H9 (cell line): ENCODE measurements around the gene LYRM2. TPM values are rescaled to one million over a fixed set of nuclear protein-coding genes. Genes with fewer than 3 reads are reported as not detected.

Experiments
- DNase-seq: peaks from one replicate; pipeline ENCODE4 v3.0.0-alpha.2; 2017
- H2AFZ ChIP-seq: one replicate; pipeline ENCODE4 v1.6.1; 2013; ENCODE audit warnings: mild to moderate bottlenecking, low read length, control low read depth, moderate library complexity
- H2AK5ac ChIP-seq: 2 replicates; pipeline ENCODE4 v1.6.1; 2013; ENCODE audit warnings: low read length, control low read depth, mixed read lengths; ENCODE audit not compliant: insufficient read length
- H2BK120ac ChIP-seq: one replicate; pipeline ENCODE4 v1.6.1; 2013; ENCODE audit warnings: low read depth, mild to moderate bottlenecking, low read length, control low read depth, inconsistent platforms; ENCODE audit not compliant: poor library complexity, severe bottlenecking
- H2BK12ac ChIP-seq: 2 replicates; pipeline ENCODE4 v1.6.1; 2013; ENCODE audit warnings: low read length, control low read depth, mixed read lengths, low read depth; ENCODE audit not compliant: insufficient read length
- H2BK15ac ChIP-seq: 2 replicates; pipeline ENCODE4 v1.6.1; 2013; ENCODE audit warnings: low read depth, low read length, control low read depth
- H2BK20ac ChIP-seq: one replicate; pipeline ENCODE4 v1.6.1; 2013; ENCODE audit warnings: low read depth, mild to moderate bottlenecking, low read length, control low read depth, inconsistent platforms; ENCODE audit not compliant: poor library complexity, severe bottlenecking
- H2BK5ac ChIP-seq: 2 replicates; pipeline ENCODE4 v1.6.1; 2013; ENCODE audit warnings: low read length, control low read depth, mixed read lengths; ENCODE audit not compliant: insufficient read length
- H3K14ac ChIP-seq: 2 replicates; pipeline ENCODE4 v1.6.1; 2013; ENCODE audit warnings: low read length, control low read depth; ENCODE audit not compliant: insufficient read depth
- H3K18ac ChIP-seq: 2 replicates; pipeline ENCODE4 v1.6.1; 2013; ENCODE audit warnings: low read depth, mild to moderate bottlenecking, mixed read lengths, low read length, control low read depth; ENCODE audit not compliant: insufficient read length
- H3K23ac ChIP-seq: 2 replicates; pipeline ENCODE4 v1.6.1; 2013; ENCODE audit warnings: low read length, control low read depth, mixed read lengths, low read depth; ENCODE audit not compliant: insufficient read length
- H3K23me2 ChIP-seq: 2 replicates; pipeline ENCODE4 v1.6.1; 2013; ENCODE audit warnings: low read depth, mild to moderate bottlenecking, mixed read lengths, low read length, control low read depth; ENCODE audit not compliant: insufficient read length, poor library complexity, severe bottlenecking
- H3K27ac ChIP-seq: 2 replicates; pipeline ENCODE4 v1.5.1; 2013; ENCODE audit warnings: low read length, control low read depth, mixed read lengths, low read depth; ENCODE audit not compliant: insufficient read length
- H3K27me3 ChIP-seq: 2 replicates; pipeline ENCODE4 v1.6.1; 2013; ENCODE audit warnings: low read length, control low read depth, inconsistent platforms; ENCODE audit not compliant: insufficient read depth
- H3K4ac ChIP-seq: 2 replicates; pipeline ENCODE4 v1.6.1; 2013; ENCODE audit warnings: low read depth, mild to moderate bottlenecking, control low read depth, inconsistent platforms, low read length, moderate library complexity
- H3K4me1 ChIP-seq: 2 replicates; pipeline ENCODE4 v1.6.1; 2013; ENCODE audit warnings: low read length, control low read depth, inconsistent platforms; ENCODE audit not compliant: insufficient read depth
- H3K4me2 ChIP-seq: 2 replicates; pipeline ENCODE4 v1.6.1; 2013; ENCODE audit warnings: low read length, control low read depth, mixed read lengths; ENCODE audit not compliant: insufficient read length, insufficient read depth
- H3K56ac ChIP-seq: 2 replicates; pipeline ENCODE4 v1.6.1; 2013; ENCODE audit warnings: low read depth, mild to moderate bottlenecking, mixed read lengths, low read length, control low read depth; ENCODE audit not compliant: insufficient read length
- H3K79me1 ChIP-seq: 2 replicates; pipeline ENCODE4 v1.6.1; 2013; ENCODE audit warnings: low read depth, mild to moderate bottlenecking, moderate library complexity, low read length, control low read depth, inconsistent platforms; ENCODE audit not compliant: insufficient read depth, poor library complexity, severe bottlenecking
- H3K79me2 ChIP-seq: 2 replicates; pipeline ENCODE4 v1.6.1; 2013; ENCODE audit warnings: low read length, control low read depth, inconsistent platforms; ENCODE audit not compliant: insufficient read depth
- H3K9ac ChIP-seq: 2 replicates; pipeline ENCODE4 v1.6.1; 2013; ENCODE audit warnings: low read length, control low read depth, mixed read lengths; ENCODE audit not compliant: insufficient read length; ENCODE audit errors: extremely low read depth
- H3K9me3 ChIP-seq: one replicate; pipeline ENCODE4 v1.6.1; 2013; ENCODE audit warnings: low read depth, low read length, inconsistent platforms; ENCODE audit not compliant: control insufficient read depth
- H3T11ph ChIP-seq: one replicate; pipeline ENCODE4 v1.6.1; 2013; ENCODE audit warnings: mild to moderate bottlenecking, low read length, control low read depth, inconsistent platforms
- H4K20me1 ChIP-seq: one replicate; pipeline ENCODE4 v1.6.1; 2013; ENCODE audit not compliant: control insufficient read depth, insufficient read length, insufficient read depth
- H4K5ac ChIP-seq: 2 replicates; pipeline ENCODE4 v1.6.1; 2013; ENCODE audit warnings: low read depth, mild to moderate bottlenecking, mixed read lengths, low read length, control low read depth; ENCODE audit not compliant: insufficient read length
- H4K8ac ChIP-seq: replicated peaks from 2 replicates; pipeline ENCODE4 v1.6.1; 2013; ENCODE audit warnings: low read length, control low read depth, mixed read lengths, low read depth; ENCODE audit not compliant: insufficient read length
- H4K91ac ChIP-seq: 2 replicates; pipeline ENCODE4 v1.6.1; 2013; ENCODE audit warnings: low read depth, mild to moderate bottlenecking, moderate library complexity, mixed read lengths, low read length, control low read depth; ENCODE audit not compliant: insufficient read length
- H3K27ac Mint-ChIP-seq, 3 experiments: 2 replicates in 2 of 3; 3 replicates in 1 of 3; pipeline ENCODE4 v1.8.0; 2020 to 2021; ENCODE audit warnings: mixed read lengths in 3 of 3, mild to moderate bottlenecking in 1 of 3, moderate library complexity in 1 of 3
- H3K27me3 Mint-ChIP-seq: 2 replicates; pipeline ENCODE4 v1.8.0; 2021; ENCODE audit warnings: low read depth, mild to moderate bottlenecking, moderate library complexity, mixed read lengths
- H3K36me3 Mint-ChIP-seq, 3 experiments: 2 replicates in 2 of 3; 3 replicates in 1 of 3; pipeline ENCODE4 v1.8.0; 2020 to 2021; ENCODE audit warnings: low read depth in 3 of 3, mixed read lengths in 3 of 3; ENCODE audit not compliant: insufficient read depth in 1 of 3
- H3K4me1 Mint-ChIP-seq, 2 experiments: 2 replicates each; pipeline ENCODE4 v1.8.0; 2020; ENCODE audit warnings: mixed read lengths in 2 of 2
- H3K4me3 Mint-ChIP-seq, 2 experiments: 2 replicates in 1 of 2; 3 replicates in 1 of 2; pipeline ENCODE4 v1.8.0; 2020 to 2021; ENCODE audit warnings: mild to moderate bottlenecking in 2 of 2, mixed read lengths in 2 of 2, moderate library complexity in 1 of 2
- H3K9me3 Mint-ChIP-seq, 2 experiments: 2 replicates in 1 of 2; 3 replicates in 1 of 2; pipeline ENCODE4 v1.8.0; 2020; ENCODE audit warnings: mild to moderate bottlenecking in 2 of 2, mixed read lengths in 2 of 2, moderate library complexity in 1 of 2
- WGBS: extraction: QIAGEN DNeasy Blood & Tissue Kit; methylation state at CpG from one replicate; pipeline ENCODE4 v1.1.7; 2013; ENCODE audit warnings: missing lambda C conversion rate, low lambda C conversion rate, mixed read lengths; ENCODE audit not compliant: insufficient read length; ENCODE audit errors: extremely low coverage; 5-methylcytosine and 5-hydroxymethylcytosine counted together
- total RNA-seq: library from RNA; stranded (reverse); gene quantifications from 2 replicates; pipeline ENCODE4 v1.2.1, GENCODE V29; 2021
- TF ChIP-seq, protein P1 (sequence below): fragments of 200-600 bp; sonication (generic); conservative IDR thresholded peaks from 3 replicates; pipeline ENCODE4 v1.8.0; 2021; ENCODE audit warnings: antibody characterized with exemption, mild to moderate bottlenecking

Gene LYRM2
- total RNA-seq, 1 experiment from 2014 or later: 29.8 TPM

DNA sequence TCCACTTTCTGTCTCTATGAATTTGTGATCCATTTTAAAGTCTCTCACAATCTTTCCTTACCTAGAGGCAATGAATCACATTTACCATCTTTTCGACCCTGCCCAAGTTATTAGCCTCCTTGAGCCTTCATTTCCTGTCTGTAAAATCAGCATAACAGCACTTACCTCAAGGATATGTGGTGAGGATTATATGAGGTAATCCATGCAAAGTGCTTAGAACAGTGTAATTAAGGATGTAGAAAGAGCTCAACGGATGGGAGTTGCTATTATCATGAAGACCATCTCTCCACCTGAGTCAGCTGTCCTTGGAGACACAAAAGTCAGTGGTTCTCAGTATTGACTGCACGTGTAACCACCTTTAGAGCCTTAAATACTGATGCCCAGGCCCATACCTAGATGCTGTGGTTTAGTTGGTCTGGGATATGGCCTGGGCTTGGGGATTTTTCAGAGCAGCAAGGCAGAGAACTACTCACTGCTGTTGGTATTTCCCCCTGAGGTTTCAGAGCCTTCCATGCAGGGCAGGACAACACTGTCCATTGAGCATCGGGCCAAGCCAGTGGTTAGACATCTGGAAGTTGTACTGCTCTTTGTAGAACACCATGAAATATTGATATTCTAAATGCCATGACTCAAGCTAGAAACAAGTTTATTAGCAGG lies 55.8 kb downstream of the LYRM2 start:
- H3K9ac ChIP-seq: no peak overlapping the region
- H3K79me2 ChIP-seq: no peaks in the 10 kb centered on the region
- no peaks in the 10 kb centered on the region for H3K79me1 ChIP-seq
- H3K27ac ChIP-seq: no peak overlapping the region
- no peak overlapping the region for H4K5ac ChIP-seq
- H4K20me1 ChIP-seq: no peaks in the 10 kb centered on the region
- H3K9me3 Mint-ChIP-seq: no peaks in the 10 kb centered on the region
- H3K4me1 ChIP-seq: no peaks in the 10 kb centered on the region
- no peak overlapping the region for H2AK5ac ChIP-seq
- no peak overlapping the region for H3T11ph ChIP-seq
- no peak overlapping the region for H3K4ac ChIP-seq
- no peak overlapping the region for H3K27ac Mint-ChIP-seq
- H2BK5ac ChIP-seq: no peak overlapping the region
- no peaks in the 10 kb centered on the region for H3K27me3 Mint-ChIP-seq
- H3K14ac ChIP-seq: no peak overlapping the region
- peaks cover 3 to 15% of the 10 kb centered on the region in 2 experiments; a peak in 3 of 4 replicates for H3K4me1 Mint-ChIP-seq
- no peak overlapping the region for H4K91ac ChIP-seq
- H3K23me2 ChIP-seq: no peaks in the 10 kb centered on the region
- no peak overlapping the region for H3K23ac ChIP-seq
- H3K36me3 Mint-ChIP-seq: no peaks in the 10 kb centered on the region
- H3K56ac ChIP-seq: no peak overlapping the region
- no peaks in the 10 kb centered on the region for H3K9me3 ChIP-seq
- H3K4me3 Mint-ChIP-seq: no peak overlapping the region
- DNase-seq: no peak
- no peak overlapping the region for H2BK120ac ChIP-seq
- H3K4me2 ChIP-seq: no peak overlapping the region
- H2BK20ac ChIP-seq: no peak overlapping the region
- H4K8ac ChIP-seq: no peak overlapping the region
- H2BK15ac ChIP-seq: no peak overlapping the region
- TF ChIP-seq, protein P1, sequence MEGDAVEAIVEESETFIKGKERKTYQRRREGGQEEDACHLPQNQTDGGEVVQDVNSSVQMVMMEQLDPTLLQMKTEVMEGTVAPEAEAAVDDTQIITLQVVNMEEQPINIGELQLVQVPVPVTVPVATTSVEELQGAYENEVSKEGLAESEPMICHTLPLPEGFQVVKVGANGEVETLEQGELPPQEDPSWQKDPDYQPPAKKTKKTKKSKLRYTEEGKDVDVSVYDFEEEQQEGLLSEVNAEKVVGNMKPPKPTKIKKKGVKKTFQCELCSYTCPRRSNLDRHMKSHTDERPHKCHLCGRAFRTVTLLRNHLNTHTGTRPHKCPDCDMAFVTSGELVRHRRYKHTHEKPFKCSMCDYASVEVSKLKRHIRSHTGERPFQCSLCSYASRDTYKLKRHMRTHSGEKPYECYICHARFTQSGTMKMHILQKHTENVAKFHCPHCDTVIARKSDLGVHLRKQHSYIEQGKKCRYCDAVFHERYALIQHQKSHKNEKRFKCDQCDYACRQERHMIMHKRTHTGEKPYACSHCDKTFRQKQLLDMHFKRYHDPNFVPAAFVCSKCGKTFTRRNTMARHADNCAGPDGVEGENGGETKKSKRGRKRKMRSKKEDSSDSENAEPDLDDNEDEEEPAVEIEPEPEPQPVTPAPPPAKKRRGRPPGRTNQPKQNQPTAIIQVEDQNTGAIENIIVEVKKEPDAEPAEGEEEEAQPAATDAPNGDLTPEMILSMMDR: no peak
- H3K27me3 ChIP-seq: no peaks in the 10 kb centered on the region
- H2BK12ac ChIP-seq: no peak overlapping the region
- no peak overlapping the region for H3K18ac ChIP-seq
- no CpG with 5 or more reads among the region's 4 CpGs for WGBS
- no peak overlapping the region for H2AFZ ChIP-seq
